Activated CD4-positive, alpha-beta T cell treated with anti-CD3 and anti-CD28 coated beads, Interleukin-2, amount 50 U/mL, for 16 hours (primary cell): Measurements from ENCODE around the gene PRMT2.

Experiments used
- DNase-seq: peaks from one replicate; pipeline ENCODE4 v3.0.0-alpha.2; 2020

Gene PRMT2

DNA sequence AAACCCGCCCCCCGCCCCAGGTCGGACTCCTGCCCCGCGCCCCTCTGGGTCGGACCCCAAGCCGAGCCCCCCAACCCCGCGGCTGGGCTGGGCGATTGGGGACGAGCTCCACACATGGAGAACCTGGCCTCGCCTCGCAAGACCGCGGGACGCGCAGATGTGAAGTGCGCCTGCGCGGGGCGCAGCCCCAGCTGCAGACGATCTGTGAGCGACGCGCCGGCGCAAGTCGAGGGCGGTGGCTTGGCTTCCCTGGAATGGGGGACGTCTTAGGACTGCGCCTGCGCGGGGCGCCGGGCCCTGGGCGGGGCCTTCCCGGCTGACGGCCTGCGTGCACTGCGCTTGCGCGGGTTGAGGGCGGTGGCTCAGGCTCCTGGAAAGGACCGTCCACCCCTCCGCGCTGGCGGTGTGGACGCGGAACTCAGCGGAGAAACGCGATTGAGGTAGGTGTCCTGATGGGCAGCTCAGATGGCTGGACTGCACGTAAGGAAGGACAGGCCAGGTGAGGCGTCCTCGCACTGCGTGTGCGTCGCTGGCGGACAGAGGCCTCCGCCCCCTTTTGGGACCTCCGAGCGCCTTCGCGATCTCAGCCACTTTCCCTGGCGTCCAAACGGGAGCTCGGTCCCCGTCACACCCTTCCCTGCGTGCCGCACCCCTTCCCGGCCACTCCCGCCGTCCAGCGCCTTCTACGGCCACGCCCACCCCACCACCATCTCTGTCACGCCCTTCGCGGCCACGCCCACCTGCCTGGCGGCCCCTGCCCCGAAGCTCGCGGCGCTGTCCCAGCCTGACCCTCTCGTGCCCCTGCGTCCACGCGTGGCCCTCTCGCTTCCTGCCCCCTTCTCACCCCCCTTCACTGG, at the start of gene PRMT2:
Gene PRMT2 (plus strand): TSS at position 351 of the 857 bp plus-strand sequence. CDS start 1,278 bp downstream, outside the sequence.
- peak; percentile 98 for DNase-seq

DNA sequence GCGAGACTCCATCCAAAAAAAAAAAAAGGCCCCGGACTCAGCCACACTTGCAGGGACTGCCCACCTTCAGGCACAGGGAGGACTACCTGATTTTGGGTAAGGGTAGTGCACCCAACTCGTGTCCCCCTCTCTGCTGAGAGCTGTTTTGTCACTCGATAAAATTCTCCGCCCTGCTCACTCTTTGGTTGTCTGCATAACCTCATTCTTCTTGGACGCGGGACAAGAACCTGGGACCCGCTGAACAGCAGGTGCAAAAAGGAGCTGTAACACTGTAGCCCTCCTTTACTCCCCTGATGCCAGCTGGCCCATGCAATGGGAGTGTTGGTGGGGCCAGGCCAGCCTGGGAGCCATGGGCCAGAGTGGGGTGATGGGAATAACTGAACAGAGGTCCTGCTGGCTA, 41.2 kb upstream of the PRMT2 start:
- no peak for DNase-seq

DNA sequence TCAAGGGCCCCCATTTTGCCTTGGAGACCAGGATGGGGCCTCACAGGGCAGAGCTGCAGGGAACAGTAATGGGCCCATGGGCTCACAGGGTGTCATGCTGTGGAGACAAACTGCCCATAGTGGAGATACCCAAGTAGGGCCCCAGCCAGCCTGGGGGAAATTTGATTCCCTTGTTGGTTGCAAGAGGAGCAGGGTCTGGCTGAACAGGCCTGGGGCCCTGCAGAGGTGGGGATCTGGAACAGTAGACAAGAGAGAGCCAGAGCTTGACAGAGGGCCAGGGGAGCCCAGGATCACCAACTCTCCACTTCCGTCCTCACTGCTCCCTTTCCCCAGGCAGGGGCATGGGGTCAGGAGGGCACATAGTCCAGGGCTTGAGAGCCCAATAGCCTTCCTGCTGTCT, 39.3 kb upstream of the PRMT2 start:
- DNase-seq, result no peak

GRCh38 chr21:46597031-46597430, 38.4 kb upstream of the PRMT2 start:
- no peak for DNase-seq

GRCh38 chr21:46597896-46598343, 37.6 kb upstream of the PRMT2 start:
- DNase-seq, result no peak

GRCh38 chr21:46598581-46599572, 36.6 kb upstream of the PRMT2 start:
- no peak for DNase-seq

- DNase-seq, result no peak
Observed at GRCh38 chr21:46600305-46600704, 35.2 kb upstream of the PRMT2 start.

- no peak for DNase-seq
Observed at GRCh38 chr21:46600978-46601377, 34.5 kb upstream of the PRMT2 start.

- no peak for DNase-seq
Observed at GRCh38 chr21:46603228-46603627, 32.2 kb upstream of the PRMT2 start.

- DNase-seq, result no peak
Observed at GRCh38 chr21:46604329-46604974, 31.0 kb upstream of the PRMT2 start.

- no peak for DNase-seq
Observed at GRCh38 chr21:46604975-46605766, 30.3 kb upstream of the PRMT2 start, which contains the start of gene S100B. S100B (minus strand) TSS chr21:46605082; CDS start chr21:46602415, 2,667 bp downstream.

GRCh38 chr21:46605767-46606426, 29.6 kb upstream of the PRMT2 start:
- DNase-seq, result peak; percentile 22

- DNase-seq, result no peak
Observed at GRCh38 chr21:46606427-46606813, 29.1 kb upstream of the PRMT2 start.

- no peak for DNase-seq
Observed at GRCh38 chr21:46607636-46608035, 27.8 kb upstream of the PRMT2 start.

DNA sequence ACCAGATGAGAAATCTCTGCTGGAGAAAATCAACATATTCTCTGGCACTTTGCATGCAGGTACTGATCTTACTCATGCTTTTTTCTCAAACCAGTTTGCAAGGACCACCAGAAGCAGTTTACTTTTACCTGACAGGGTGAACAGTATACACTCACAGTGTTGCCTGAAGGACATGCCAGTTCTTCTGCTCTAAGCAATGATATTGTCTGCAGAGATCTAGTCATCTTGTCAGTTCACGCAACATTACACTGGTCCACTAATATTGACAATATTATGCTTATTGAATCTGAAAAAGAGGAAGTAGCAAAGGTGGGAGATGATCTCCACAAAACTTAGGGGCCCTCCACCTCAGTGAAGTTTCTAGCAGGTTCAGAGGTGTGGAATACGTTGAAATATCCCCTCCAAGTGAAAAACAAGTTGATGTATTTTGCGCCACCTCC, 26.8 kb upstream of the PRMT2 start:
- no peak for DNase-seq

GRCh38 chr21:46610018-46610701, 25.3 kb upstream of the PRMT2 start:
- no peak for DNase-seq

DNA sequence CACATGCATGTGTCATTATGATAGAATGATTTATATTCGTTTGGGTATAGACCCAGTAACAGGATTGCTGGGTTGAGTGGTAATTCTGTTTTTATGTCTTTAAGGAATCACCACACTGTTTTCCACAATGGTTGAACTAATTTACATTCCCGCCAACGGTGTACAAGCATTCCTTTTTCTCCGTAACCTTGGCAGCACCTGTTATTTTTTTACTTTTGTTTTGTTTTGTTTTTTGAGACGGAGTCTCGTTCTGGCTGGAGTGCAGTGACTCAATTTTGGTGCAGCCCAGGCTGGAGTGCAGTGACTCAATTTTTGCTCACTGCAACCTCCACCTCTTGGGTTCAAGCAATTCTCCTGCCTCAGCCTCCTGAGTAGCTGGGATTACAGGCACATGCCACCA, 22.1 kb upstream of the PRMT2 start:
- no peak for DNase-seq

- DNase-seq, result no peak
Observed at GRCh38 chr21:46616050-46616449, 19.4 kb upstream of the PRMT2 start.

- DNase-seq, result no peak
Observed at GRCh38 chr21:46616656-46617055, 18.8 kb upstream of the PRMT2 start.

GRCh38 chr21:46617267-46618051, 18.0 kb upstream of the PRMT2 start:
- no peak for DNase-seq
